WTC11 (cell line): ENCODE data around the gene RASD1. TPM values are rescaled to one million over a fixed set of nuclear protein-coding genes. Genes with fewer than 3 reads are reported as not detected.
A peak's percentile ranks its signal among the peaks of the same experiment; 100 is the strongest.

Source experiments
- ATAC-seq: fragments of 200-7000 bp; cut with Tn5 transposase; 2 replicates; pipeline ENCODE4 v1.10.0; 2021; ENCODE audit warnings: mild to moderate bottlenecking, moderate library complexity
- CTCF ChIA-PET: fragments of 300-600 bp; sonication (Branson Sonifier 250); formaldehyde crosslinking; loops from one replicate; lab custom pipeline; 2021; ENCODE audit warnings: antibody characterized with exemption; lab: Charles Lee
- POLR2A ChIA-PET: fragments of 350-600 bp; sonication (Branson Sonifier 250); formaldehyde crosslinking; loops from one replicate; lab custom pipeline; 2021; ENCODE audit warnings: antibody characterized with exemption; lab: Charles Lee
- DNase-seq: peaks from one replicate; pipeline ENCODE4 v3.0.0; 2021; ENCODE audit warnings: low spot score
- H3K27ac Mint-ChIP-seq: 2 replicates; pipeline ENCODE4 v1.8.0; 2021; ENCODE audit warnings: mixed read lengths
- H3K27me3 Mint-ChIP-seq: 2 replicates; pipeline ENCODE4 v1.8.0; 2021; ENCODE audit warnings: low read depth, mild to moderate bottlenecking, moderate library complexity, mixed read lengths
- H3K36me3 Mint-ChIP-seq: 2 replicates; pipeline ENCODE4 v1.8.0; 2021; ENCODE audit warnings: mixed read lengths
- H3K4me1 Mint-ChIP-seq: 2 replicates; pipeline ENCODE4 v1.8.0; 2022; ENCODE audit warnings: mixed read lengths
- H3K4me3 Mint-ChIP-seq: 2 replicates; pipeline ENCODE4 v1.8.0; 2021; ENCODE audit warnings: mild to moderate bottlenecking, moderate library complexity, mixed read lengths
- H3K9me3 Mint-ChIP-seq: 2 replicates; pipeline ENCODE4 v1.8.0; 2021; ENCODE audit warnings: mixed read lengths
- ATF2 ChIP-seq: sonication (generic); formaldehyde crosslinking; IDR thresholded peaks from 2 replicates; pipeline ENCODE4 v1.8.1; 2022; ENCODE audit warnings: low read depth, missing genetic modification reagents, borderline replicate concordance
- ATF6 ChIP-seq: sonication (generic); formaldehyde crosslinking; IDR thresholded peaks from 2 replicates; pipeline ENCODE4 v1.8.1; 2023; ENCODE audit warnings: mild to moderate bottlenecking, missing genetic modification reagents
- CREM ChIP-seq: sonication (generic); formaldehyde crosslinking; IDR thresholded peaks from 2 replicates; pipeline ENCODE4 v1.8.1; 2022; ENCODE audit warnings: mild to moderate bottlenecking, missing genetic modification reagents, moderate library complexity
- FOXJ3 ChIP-seq: sonication (generic); formaldehyde crosslinking; IDR thresholded peaks from 2 replicates; pipeline ENCODE4 v1.9.0; 2021; ENCODE audit warnings: missing genetic modification reagents, mild to moderate bottlenecking, borderline replicate concordance
- FOXP4 ChIP-seq: sonication (generic); formaldehyde crosslinking; IDR thresholded peaks from 2 replicates; pipeline ENCODE4 v1.8.0; 2022; ENCODE audit warnings: mild to moderate bottlenecking, missing genetic modification reagents
- GTF2I ChIP-seq: fragments of 250-450 bp; sonication (Bioruptor Pico); conservative IDR thresholded peaks from 2 replicates; pipeline ENCODE4 v1.4.0; 2021; ENCODE audit warnings: mild to moderate bottlenecking
- HMGA2 ChIP-seq: fragments of 250-450 bp; sonication (Bioruptor Pico); IDR thresholded peaks from 2 replicates; pipeline ENCODE4 v1.4.0; 2021; ENCODE audit warnings: mild to moderate bottlenecking, moderate library complexity
- KAT7 ChIP-seq: sonication (generic); formaldehyde crosslinking; IDR thresholded peaks from 2 replicates; pipeline ENCODE4 v1.8.1; 2023; ENCODE audit warnings: missing genetic modification reagents, mild to moderate bottlenecking, borderline replicate concordance
- OVOL2 ChIP-seq: fragments of 250-450 bp; sonication (Bioruptor Pico); IDR thresholded peaks from 2 replicates; pipeline ENCODE4 v1.9.0; 2021; ENCODE audit warnings: mild to moderate bottlenecking, borderline replicate concordance
- PRDM15 ChIP-seq: sonication (generic); formaldehyde crosslinking; IDR thresholded peaks from 2 replicates; pipeline ENCODE4 v1.8.0; 2022; ENCODE audit warnings: missing genetic modification reagents
- PREB ChIP-seq: sonication (generic); formaldehyde crosslinking; IDR thresholded peaks from 2 replicates; pipeline ENCODE4 v1.8.1; 2022; ENCODE audit warnings: mild to moderate bottlenecking, missing genetic modification reagents, moderate library complexity, borderline replicate concordance
- RELA ChIP-seq: sonication (generic); formaldehyde crosslinking; IDR thresholded peaks from 2 replicates; pipeline ENCODE4 v1.8.1; 2022; ENCODE audit warnings: missing genetic modification reagents, mild to moderate bottlenecking, borderline replicate concordance
- SP1 ChIP-seq: sonication (generic); formaldehyde crosslinking; conservative IDR thresholded peaks from 2 replicates; pipeline ENCODE4 v1.8.1; 2022; ENCODE audit warnings: missing genetic modification reagents
- ZNF232 ChIP-seq: sonication (generic); formaldehyde crosslinking; IDR thresholded peaks from 2 replicates; pipeline ENCODE4 v1.8.0; 2022; ENCODE audit warnings: mild to moderate bottlenecking, missing genetic modification reagents
- ZNF512 ChIP-seq: sonication (generic); formaldehyde crosslinking; IDR thresholded peaks from 2 replicates; pipeline ENCODE4 v1.8.1; 2022; ENCODE audit warnings: missing genetic modification reagents, borderline replicate concordance
- ZNF671 ChIP-seq: fragments of 250-450 bp; sonication (Bioruptor Pico); IDR thresholded peaks from 2 replicates; pipeline ENCODE4 v1.8.0; 2021; ENCODE audit warnings: mild to moderate bottlenecking
- total RNA-seq: library from RNA; stranded (reverse); gene quantifications from 3 replicates; pipeline ENCODE4 v1.2.3, GENCODE V29; 2021
- TF ChIP-seq, protein P1 (sequence below): sonication (generic); formaldehyde crosslinking; IDR thresholded peaks from 2 replicates; pipeline ENCODE4 v1.8.1; 2023; ENCODE audit warnings: mild to moderate bottlenecking, moderate library complexity, missing genetic modification reagents
- TF ChIP-seq, protein P2 (sequence below): fragments of 250-450 bp; sonication (Bioruptor Pico); IDR thresholded peaks from 2 replicates; pipeline ENCODE4 v1.9.0; 2021; ENCODE audit warnings: moderate library complexity, mild to moderate bottlenecking, inconsistent platforms, borderline replicate concordance

Gene RASD1
- total RNA-seq, 1 experiment from 2014 or later: 5.1 TPM

GRCh38 chr17:17503566-17504130 is 7.5 kb upstream of the RASD1 start (continued):
- TF ChIP-seq PREB (CRISPR knock-in tag) (no peak), FOXP4 (CRISPR knock-in tag) (no peak), ZNF512 (CRISPR knock-in tag) (no peak), RELA (CRISPR knock-in tag) (no peak), HMGA2 (CRISPR knock-in tag) (no peak), ZNF671 (no peak)
- TF ChIP-seq, protein P1, sequence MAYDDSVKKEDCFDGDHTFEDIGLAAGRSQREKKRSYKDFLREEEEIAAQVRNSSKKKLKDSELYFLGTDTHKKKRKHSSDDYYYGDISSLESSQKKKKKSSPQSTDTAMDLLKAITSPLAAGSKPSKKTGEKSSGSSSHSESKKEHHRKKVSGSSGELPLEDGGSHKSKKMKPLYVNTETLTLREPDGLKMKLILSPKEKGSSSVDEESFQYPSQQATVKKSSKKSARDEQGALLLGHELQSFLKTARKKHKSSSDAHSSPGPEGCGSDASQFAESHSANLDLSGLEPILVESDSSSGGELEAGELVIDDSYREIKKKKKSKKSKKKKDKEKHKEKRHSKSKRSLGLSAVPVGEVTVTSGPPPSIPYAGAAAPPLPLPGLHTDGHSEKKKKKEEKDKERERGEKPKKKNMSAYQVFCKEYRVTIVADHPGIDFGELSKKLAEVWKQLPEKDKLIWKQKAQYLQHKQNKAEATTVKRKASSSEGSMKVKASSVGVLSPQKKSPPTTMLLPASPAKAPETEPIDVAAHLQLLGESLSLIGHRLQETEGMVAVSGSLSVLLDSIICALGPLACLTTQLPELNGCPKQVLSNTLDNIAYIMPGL (CRISPR knock-in tag): no peak

GRCh38 chr17:17502741-17503565 is 6.8 kb upstream of the RASD1 start:
- CTCF ChIA-PET: interaction anchor here (1.2 to 3.4 kb wide), 2 partner anchors 8 to 67 kb away, joined by 3 to 19 read pairs; no protein-coding TSS in a partner anchor
- TF ChIP-seq CREM (CRISPR knock-in tag) (no peak), FOXJ3 (no peak), KAT7 (CRISPR knock-in tag) (no peak), ZNF232 (CRISPR knock-in tag) (no peak), ATF2 (CRISPR knock-in tag) (no peak), PRDM15 (CRISPR knock-in tag) (no peak), SP1 (no peak), OVOL2 (no peak), GTF2I (no peak), ATF6 (CRISPR knock-in tag) (no peak)
- TF ChIP-seq, protein P2, sequence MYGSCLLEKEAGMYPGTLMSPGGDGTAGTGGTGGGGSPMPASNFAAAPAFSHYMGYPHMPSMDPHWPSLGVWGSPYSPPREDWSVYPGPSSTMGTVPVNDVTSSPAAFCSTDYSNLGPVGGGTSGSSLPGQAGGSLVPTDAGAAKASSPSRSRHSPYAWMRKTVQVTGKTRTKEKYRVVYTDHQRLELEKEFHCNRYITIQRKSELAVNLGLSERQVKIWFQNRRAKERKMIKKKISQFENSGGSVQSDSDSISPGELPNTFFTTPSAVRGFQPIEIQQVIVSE (CRISPR knock-in tag): no peak

More at GRCh38 chr17:17502741-17503565, 6.8 kb upstream of the RASD1 start:
- Mint-ChIP-seq H3K27ac (peak overlapping the region; percentile 9; the same call in 1 of the 2 replicates), H3K9me3 (no peaks in the 10 kb centered on the region), H3K4me3 (no peak overlapping the region), H3K27me3 (no peaks in the 10 kb centered on the region; the same call in 1 of the 2 replicates), H3K36me3 (no peaks in the 10 kb centered on the region), H3K4me1 (no peaks in the 10 kb centered on the region; the same call in 1 of the 2 replicates)
- no peak for ATAC-seq
- DNase-seq: no peak
- POLR2A ChIA-PET: no interaction called here
